Activated CD4-positive, CD25-positive, alpha-beta regulatory T cell (primary cell): ENCODE data around the gene ZNF883.
"Not testable (repeated sequence)": the region's sequence is repeated elsewhere in the genome, so short reads cannot be mapped to it uniquely, and the experiment has no call there.

ENCODE experiments used
- DNase-seq, 4 experiments: peaks; one replicate each; lab custom pipeline; 2025; lab: John Stamatoyannopoulos, UW

ZNF883 gene

DNA sequence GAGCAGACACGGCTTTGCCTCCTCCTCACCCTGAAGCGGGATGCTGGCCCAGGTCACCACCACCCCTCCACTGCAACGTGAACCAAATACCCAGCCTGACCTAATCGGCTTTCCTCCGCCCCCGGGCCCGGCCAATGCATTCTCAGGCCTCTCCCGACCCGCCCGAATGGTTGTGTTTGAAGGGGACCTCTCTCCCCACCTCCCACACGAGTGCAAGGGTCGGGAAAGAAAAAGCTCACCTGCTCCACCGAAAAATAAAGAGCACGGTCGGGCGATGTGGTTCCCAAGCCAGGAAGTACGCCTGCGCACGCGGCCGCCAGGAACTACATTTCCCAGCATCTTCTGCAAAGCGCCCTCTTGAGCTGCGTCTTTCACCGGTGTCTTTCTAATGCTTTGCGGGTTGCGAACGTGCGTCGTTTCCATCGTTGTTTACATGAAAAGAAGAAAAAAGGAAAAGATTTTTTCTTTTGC, at the start of gene ZNF883:
Gene ZNF883, minus strand, starts transcription at position 282 of the 471 bp plus-strand sequence.
- no peak for DNase-seq

DNA sequence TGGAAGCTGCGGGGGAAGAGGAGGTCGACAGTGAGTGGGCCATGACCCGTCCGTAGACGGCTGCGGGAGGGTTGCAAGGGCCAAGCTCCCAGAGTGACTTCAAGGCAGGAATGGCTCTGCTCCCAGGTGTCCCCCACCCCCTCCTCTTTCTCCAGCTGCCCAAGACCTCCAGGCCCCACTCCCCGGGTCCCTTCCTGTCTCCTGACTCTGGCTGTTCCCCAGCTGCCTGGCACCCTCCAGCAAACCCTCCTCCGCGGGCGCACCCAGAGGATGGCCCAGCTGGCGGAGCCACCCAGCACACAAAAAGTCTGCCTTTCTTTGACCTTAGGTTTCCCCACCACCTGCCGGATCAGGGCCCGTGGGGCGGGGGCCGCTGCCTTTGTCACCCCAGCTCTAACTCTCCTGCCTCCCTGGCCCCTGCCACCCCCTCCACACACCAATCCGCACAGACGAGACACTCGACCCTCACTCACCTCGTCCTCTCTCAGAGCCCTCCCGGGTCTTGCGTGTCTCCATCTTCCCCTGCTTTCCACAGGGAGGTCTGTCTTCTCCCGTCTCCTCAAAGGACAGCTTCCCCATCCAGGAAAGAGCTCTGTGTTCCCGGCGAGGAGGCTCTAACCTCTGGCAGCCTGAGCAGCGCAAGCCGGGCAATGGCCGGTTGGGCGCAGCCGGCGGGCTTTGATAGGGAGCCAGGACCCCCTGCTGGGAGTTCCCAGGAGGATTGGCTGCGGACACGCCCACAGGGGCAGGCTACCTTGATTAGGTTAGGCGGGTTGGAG, 49.3 kb upstream of the ZNF883 start:
- not testable (repeated sequence) for DNase-seq

DNA sequence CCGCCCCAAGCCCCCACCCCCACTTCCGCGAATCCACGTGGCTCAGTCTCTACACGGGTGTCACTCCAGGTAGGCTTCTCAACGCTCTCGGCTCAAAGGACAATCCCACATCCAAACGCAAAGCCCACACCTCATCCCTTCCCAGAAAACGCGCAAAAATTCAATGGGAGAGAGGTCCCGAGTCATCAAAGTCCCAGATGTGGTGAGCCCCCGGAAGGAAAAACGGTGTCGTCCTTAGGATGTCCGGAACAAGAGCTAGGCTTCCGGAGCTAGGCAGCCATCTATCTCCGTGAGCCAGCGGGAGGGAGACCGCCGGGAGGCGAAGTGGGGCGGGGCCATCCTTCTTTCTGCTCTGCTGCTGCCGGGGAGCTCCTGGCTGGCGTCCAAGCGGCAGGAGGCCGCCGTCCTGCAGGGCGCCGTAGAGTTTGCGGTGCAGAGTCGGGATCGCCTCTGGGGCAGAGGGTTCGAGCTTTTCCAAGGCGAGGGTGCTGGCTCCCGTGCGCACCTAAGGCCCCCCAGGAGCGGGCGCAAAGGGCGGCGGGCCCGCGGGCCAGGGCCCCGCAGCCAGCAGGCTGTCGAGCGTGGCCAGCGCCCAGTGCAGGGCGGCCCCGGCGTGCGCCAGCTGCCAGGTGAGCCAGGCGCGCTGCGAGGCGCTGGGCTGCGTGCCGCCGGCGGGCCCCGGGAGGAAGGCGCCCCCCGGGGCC, 47.7 kb upstream of the ZNF883 start:
- DNase-seq, result not testable (repeated sequence)

DNA sequence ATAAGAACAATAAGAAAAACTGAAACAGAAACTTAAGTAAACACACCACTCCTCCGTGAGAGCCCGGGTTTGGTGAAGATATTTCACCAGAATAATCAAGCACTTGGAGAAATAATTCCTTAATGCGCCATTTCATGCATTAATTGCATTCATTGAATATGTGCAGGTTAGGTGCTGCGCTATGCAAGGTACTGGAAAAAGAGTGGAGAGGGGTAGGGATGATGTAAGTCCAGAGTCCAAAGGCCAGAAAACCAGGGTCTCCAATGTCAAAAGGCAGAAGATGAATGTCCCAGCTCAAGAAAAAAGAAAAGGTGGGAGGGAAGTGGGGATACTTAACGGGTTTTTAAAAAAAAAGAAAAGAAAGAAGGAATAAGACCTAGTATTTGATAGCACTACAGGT, 45.2 kb upstream of the ZNF883 start:
- DNase-seq, result no peak

DNA sequence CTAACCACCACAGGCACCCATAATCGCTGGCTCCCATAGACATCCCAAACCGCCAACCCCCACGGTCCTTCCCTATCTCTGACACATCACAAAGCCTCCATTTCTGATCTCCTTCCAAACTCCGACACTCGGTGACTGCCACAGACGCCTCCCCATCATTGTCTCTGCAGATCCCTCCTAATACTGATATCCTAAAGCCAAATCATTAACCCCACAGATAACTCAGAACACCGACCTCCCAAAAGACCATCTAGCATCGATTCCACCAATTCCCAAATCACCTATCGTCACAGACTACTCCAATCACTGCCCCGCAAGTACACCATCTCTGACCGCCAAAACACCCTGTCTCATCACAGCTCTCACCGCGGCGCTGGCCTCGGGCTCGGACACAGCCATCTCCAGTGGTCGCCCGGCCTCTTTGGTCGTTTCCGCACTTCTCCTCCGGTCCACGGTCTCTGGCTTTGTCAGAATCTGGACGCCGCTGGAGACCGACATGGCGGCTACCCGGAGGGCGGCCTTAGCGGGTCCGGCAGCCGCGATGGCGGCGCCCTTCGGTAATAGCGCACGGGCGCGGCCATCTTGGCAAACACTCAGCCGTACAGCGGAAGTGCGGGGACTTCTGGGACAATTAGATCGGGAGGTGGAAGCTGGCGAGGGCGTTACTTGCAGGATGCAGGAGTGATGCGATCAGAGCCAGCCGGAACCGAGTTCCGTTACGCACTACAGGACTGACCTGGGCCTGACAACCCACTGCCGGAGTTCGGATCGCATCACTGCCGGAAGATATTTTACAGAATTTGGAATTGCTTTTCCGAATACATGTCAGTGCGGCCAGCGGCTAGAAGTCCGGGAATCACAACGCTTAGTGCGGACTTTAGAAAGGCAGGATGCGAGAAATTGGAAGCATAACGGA, 44.5 kb upstream of the ZNF883 start, which contains the start of gene ZFP37:
Gene ZFP37, minus strand, starts transcription at position 534 of the 916 bp plus-strand sequence. Its CDS starts 36 bp downstream, at position 498.
- peak; percentile 21 to 31 (median 28) for DNase-seq

DNA sequence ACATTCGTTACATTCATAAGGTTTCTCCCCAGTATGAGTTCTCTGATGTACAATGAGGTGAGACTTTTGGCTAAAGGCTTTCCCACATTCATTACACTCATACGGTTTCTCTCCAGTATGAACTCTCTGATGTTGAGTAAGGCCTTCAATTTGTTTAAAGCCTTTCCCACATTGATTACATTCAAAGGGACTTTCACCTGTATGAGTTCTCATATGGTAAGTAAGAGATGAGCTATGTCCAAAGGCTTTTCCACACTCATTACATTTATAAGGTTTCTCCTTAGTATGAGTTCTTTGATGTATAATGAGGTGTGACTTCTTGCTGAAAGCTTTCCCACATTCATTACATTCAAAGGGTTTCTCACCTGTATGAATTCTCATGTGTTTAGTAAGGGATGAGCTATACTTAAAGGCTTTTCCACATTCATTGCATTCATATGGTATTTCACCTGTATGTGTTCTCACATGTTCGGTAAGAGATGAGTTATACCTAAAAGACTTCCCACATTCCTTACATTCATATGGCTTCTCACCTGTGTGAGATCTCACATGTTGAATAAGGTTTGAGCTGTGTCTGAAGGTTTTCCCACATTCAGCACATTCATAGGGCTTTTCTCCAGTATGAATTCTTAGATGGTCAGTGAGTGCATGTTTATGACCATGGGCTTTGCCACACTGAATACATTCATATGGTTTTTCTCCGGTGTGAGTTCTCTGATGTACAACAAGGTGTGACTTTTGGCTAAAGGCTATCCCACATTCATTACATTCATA, 31.1 kb upstream of the ZNF883 start:
- DNase-seq, result no peak

DNA sequence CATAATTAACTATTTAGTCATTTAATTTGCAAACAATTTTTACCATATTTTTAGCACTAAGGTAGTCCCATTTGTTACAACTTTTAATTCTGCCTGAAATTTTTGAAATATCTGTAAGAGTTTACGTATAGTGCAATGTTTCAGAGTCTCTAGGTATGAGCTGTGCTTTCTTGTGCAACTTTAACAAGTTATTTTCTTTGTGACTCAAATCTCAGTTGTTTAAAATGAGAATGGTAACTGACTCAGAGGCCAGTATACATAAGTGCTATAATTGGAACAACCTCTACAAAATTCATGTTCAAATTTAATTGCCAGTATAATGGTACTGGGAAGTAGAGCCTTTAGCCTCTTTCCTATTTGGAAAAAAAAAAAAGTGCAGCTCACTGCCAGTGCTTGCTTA, 14.2 kb upstream of the ZNF883 start:
- DNase-seq, result no peak

DNA sequence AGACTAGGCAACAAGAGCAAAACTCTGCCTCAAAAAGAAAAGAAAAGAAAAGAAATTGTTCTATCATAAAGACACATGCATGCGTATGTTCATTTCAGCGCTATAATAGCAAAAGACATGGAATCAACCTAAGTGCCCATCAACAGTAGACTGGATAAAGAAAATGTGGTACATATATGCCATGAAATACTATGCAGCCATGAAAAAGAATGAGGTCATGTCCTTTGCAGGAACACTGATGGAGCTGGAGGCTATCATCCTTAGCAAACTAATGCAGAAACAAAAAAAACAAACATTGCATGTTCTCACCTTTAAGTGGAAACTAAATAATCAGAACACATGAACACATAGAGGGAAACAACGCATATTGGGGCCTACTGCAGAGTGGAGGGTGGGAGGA, 6.3 kb upstream of the ZNF883 start:
- DNase-seq, result no peak

DNA sequence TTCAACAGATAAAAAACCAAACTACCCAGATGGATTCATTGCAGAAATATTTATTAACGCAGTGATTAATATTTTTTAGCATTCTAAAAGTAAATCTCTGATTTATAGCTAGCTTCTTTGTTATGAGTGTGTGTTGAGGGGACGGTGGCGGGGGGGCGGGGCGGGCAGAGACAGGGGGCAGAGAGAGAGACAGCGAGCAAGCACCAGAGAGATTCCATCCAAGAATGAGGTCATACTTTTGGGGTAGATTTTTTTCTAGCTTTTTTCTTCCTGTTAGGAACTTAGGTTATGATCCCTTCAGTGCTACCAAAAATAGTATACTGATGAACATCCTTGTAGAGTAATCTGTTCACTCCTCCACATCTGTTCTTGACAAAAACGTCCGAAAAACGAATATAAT, 500 bp upstream of the ZNF883 start:
- no peak for DNase-seq

DNA sequence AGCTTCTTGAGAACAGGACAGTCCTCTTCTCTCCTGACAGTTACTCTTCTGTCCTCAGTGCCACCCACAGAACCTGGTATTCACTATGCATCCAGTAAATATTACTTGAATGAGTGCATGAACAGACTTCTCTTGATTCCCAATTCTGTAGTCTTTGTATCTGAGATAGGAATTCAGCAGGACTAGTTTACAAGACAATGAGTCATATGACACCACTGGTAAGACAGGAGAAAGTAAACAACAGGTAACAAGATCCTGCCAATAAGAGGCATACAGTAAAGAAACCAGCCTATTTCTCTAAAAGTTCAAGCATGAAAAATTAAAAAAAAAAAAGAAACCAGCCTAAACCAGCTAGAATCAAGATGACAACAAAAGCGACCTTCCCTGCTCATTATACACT, 6.2 kb downstream of the ZNF883 start:
- DNase-seq, result no peak

DNA sequence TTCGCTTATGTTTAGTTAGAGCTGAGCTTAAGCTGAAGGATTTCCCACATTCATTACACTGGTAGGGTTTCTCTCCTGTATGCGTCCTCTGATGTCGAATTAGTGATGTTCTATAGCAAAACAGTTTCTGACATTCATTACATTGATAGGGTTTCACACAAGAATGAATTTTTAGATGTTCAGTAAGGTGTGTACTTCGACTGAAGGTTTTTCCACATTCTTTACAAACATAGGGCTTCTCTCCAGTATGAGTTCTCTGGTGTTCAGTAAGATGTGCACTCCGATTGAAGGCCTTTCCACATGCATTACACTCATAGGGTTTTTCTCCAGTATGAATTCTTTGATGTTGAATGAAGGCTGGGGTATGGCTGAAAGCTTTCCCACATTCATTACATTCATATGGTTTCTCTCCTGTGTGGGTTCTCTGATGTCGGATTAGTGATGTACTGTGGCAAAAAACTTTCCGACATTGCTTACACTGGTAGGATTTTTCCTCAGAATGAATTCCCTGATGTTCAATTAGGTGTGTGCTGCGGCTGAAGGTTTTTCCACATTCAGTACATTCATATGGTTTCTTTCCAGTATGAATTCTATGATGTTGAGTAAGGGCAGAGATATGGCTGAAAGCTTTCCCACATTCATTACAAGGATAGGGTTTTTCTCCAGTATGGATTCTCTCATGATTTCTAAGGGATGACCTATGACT, 14.6 kb downstream of the ZNF883 start:
- DNase-seq, result no peak

DNA sequence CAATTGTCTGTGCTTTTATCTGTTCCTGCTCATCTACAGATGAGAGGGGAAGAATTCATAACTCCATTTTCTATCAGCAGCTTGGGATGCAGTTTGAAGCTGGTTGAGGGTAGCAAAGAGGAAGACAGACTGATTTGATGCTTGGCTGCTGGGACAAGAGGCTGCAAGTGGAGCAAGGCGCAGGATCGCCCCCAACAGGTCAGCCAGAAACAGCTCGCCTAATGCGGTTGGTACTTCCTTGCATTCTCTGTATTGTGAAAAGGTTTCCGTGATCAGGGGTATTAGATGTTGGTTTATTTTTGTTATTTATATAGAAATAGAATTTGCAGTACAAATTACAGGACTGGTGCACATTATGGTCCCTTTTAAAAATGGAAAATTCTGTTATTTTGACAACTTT, 40.6 kb downstream of the ZNF883 start:
- no peak for DNase-seq

DNA sequence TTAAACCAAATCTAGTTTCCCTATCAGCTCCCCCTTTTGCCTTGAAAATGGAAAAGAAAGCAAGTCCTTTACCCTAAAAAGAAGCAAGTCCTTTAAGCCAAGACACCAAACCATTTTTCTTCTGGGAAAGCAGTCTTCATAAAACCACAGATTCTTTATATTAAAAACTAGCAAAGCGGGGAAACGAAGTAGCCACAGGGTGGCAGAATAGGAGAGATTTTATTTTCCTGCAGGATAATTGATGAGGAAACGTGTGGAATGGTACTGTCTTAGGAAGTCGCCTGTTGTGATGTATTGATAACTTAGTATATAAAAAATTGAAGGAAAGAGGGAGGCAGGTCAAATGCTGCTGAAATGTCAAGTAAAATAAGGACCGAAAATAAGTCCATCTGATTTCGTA, 41.1 kb downstream of the ZNF883 start:
- no peak for DNase-seq

DNA sequence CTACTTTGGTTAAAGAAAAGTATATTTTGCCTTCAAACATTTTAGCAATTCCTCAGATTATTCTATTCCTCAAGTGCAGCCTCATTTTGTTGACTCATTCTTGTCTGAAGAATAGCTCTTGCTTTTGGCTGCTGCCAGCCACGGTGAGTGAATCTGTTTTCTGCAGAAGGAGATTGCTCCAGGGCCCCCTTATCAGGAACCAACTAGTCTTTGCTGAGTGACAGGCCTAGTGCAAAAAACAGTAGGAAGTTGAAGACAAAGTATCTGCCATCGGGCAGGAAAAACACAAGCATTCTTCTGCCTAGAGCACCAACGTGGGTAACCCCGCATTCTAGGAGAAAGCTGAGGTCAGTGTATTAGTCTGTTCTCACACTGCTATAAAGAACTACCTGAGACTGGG, 42.3 kb downstream of the ZNF883 start:
- no peak for DNase-seq

DNA sequence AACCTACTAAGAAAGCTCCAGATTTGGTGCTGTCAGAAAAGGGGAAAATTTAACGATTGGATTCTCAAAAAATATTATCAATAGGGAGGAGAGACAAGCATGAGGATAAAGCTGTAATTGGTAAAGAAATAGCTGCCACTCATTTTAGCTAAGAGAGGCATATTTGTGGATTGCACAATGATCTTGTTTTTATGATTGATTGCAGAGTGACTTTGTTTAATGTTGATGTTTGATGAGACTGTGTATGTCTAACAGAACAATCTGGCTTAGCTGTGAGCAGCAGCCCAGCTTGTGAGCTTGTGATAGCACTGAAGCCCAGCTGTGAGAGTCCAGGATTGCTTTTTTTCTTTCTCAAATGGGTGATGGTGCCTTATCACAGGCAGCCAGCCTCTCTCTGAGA, 56.4 kb downstream of the ZNF883 start:
- DNase-seq, result no peak

DNA sequence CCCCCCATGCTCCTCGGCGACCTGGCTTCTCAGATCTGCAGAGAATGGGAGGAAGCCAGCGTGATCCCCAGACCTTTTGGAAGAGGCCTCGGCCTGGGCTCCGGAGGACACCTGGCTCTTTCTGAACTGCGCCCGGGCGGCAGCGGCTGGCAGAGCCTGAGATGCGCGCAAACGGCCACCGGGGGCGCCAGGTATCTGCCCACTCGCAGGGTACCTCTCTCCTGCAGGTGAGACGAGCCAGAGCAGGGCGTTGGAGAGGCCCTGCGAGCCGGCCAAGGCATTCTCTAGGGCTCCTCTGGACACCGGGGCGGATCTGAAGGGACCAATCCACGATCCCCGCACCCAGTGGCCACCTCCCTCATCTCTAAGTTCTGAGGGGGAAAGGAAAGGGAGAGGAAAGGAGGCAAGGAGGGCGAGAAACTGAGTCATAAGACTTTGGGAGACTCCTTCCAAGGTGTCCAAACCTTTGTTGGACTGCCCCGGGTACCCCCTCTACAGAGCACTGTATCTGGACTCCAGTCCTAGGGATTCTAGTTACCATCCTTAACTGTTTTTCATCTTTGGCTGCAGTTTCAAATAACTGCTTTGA, 66.3 kb downstream of the ZNF883 start:
- no peak for DNase-seq

DNA sequence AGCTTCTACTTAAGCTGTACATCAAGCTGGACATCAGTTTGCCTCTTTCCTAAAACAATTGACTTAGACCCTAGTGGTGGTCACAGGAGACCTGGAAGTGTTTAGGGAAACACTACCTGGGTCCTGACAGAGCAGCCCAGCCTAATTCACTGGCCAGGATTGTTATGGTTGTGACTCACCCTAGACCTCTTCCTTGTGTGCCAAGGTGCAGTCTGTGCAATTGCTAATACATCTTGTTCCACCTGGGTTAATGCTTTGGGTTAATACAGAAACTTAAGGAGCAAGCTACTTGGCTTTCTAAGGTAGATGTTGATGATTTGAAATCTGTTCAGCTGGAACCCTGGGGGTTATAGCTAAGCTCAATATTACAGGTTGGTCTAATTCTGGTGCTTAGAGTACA, 72.6 kb downstream of the ZNF883 start:
- no peak for DNase-seq

DNA sequence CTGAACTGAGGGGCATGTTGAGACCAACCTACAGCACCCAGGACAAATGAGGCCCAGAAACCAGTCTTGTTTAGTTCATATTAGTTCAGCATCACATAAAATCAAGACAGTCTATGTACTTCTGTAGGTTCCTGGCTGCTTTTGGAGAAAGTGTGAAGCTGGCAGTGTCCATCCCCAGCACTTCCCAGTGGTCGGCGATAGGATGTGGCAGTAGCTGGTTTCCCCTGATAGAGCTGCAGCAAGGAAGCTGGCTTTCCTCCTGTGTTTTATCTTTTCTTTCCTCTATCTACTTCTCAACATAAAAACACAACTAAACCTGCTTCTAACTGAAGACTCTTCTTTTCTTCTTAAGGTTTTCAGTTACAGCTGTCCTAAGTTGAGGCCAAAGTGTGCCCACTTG, 78.3 kb downstream of the ZNF883 start:
- no peak for DNase-seq

DNA sequence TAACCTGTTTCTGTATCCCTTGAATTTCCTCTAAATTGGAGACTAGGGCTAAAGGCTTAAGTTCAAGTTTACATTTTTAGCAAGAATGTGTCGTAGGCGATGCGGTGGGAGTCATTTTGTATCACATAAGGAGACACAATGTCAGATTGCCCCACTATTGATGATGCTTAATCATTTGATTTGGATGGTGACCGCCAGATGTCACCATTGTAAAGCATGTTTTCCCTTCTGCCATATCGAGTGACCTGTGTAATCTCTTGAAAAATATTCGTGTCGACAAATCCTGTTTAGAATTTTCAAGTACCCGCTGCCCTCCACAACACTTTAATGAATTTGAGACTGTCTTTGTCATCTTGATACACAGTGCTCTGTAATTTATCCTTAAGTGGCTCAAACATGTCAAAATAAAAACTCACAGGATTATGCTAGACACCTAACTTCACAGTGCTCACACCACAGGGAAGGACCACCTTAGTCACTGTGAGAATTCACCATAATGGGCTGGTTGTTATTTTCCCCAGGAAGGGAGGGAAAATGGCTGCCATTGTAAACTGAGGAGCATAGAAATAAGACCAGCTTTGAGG, 86.8 kb downstream of the ZNF883 start:
- no peak for DNase-seq

DNA sequence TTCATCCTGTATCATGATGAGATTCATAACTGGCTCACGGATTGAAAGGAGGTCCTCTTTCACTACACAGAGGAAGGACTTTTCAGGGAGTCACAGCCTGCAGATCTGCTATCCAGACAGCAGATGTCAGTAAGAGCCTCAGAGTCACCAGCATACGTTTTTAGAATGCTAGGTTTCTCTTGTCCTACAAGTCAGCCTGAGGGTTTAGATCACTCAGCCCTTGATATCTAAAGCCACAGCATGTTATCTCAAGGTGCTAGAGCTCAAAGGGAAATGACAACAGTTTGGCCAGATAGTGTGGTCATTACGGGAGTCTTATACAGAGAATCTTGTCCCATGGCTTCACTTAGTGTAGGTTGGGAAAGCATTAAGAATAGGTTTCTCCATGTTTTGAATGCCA, 90.4 kb downstream of the ZNF883 start:
- no peak for DNase-seq
